Measurements from ENCODE around the gene PRXL2C.

GRCh38 chr9:96661711-96662110 lies 6.6 kb upstream of the PRXL2C start:
- TF ChIP-seq GATA2 (IDR thresholded peaks at IDR 0.05; ENCODE audit: low read depth, low read length) (no peak), GATA3 (IDR thresholded peaks at IDR 0.05; ENCODE audit: low read depth, low read length) (no peak)
